SH-SY5Y (cell line): ENCODE results near the gene ST3GAL5.

Experiments
- GATA2 ChIP-seq: IDR thresholded peaks from 2 replicates; pipeline ENCODE4 v1.6.1; 2011; ENCODE audit warnings: mild to moderate bottlenecking, low read depth, low read length
- GATA3 ChIP-seq: IDR thresholded peaks from 2 replicates; pipeline ENCODE4 v1.6.1; 2011; ENCODE audit warnings: low read depth, mild to moderate bottlenecking, low read length, moderate library complexity

GRCh38 chr2:85813211-85813981, 75.4 kb downstream of the ST3GAL5 start:
- TF ChIP-seq GATA3 (no peak), GATA2 (no peak)
